ENCODE results near the gene BTBD6. TPM values are rescaled to one million over a fixed set of nuclear protein-coding genes. Genes with fewer than 3 reads are reported as not detected.

Gene BTBD6
- total and polyA plus RNA-seq, 9 of the 15 experiments (the other 6 are each of a cell fraction or from before 2014, with no cell fraction given): not detected

- Histone ChIP-seq H3K4me3 (no peak overlapping the region), H3K9me3 (replicated peaks; ENCODE audit: control insufficient read depth, insufficient read depth, low read depth, low read length) (no peaks in the 10 kb centered on the region), H3K9ac (ENCODE audit: insufficient read depth in 1 of 2, low read depth in 2 of 2, low read length in 2 of 2) (0 out of 4 replicates have a peak overlapping the region, but pooled peaks of 1 of the 2 experiments have one; percentile 9), H3K9me1 (ENCODE audit: control insufficient read depth, insufficient read depth, low read length) (no peaks in the 10 kb centered on the region), H2AFZ (ENCODE audit: low read depth, low read length) (no peak overlapping the region), H4K20me1 (replicated peaks; ENCODE audit: control insufficient read depth, insufficient read depth, low read length) (peaks cover 12% of the 10 kb centered on the region; the same call in 1 of the 2 replicates), H3K4me1 (replicated peaks in 1 of 2; ENCODE audit: control insufficient read depth in 2 of 2, insufficient read depth in 2 of 2, low read length in 2 of 2) (peaks cover 6 to 76% of the 10 kb centered on the region in 2 experiments; a peak in 3 of 5 replicates), H3K79me2 (ENCODE audit: control insufficient read depth, insufficient read depth, low read length) (no peaks in the 10 kb centered on the region), H3K27ac (ENCODE audit: extremely low read depth, low read depth, low read length) (no peak overlapping the region), H3K36me3 (ENCODE audit: control insufficient read depth, insufficient read depth, low read length) (no peaks in the 10 kb centered on the region), H3K27me3 (ENCODE audit: control insufficient read depth in 2 of 2, insufficient read depth in 2 of 2, low read length in 2 of 2) (peaks cover 0 to 11% of the 10 kb centered on the region in 2 experiments; a peak in 2 of 5 replicates), H3K4me2 (ENCODE audit: insufficient read depth, low read length) (no peak overlapping the region)
- FAIRE-seq (no peak), DNase-seq (ENCODE audit: extremely low read depth in 1 of 4, low spot score in 3 of 4) (no peak), ATAC-seq (no peak)
- 39% methylated on average over 16 of the region's 16 CpGs for WGBS (ENCODE audit: insufficient coverage, low coverage, missing lambda C conversion rate)
- POLR2A ChIA-PET: no interaction called here
- CTCF ChIA-PET (ENCODE audit: low intra/inter-chr PET ratio): interaction anchor here (1.3 kb wide), 1 partner anchor 152 kb away, joined by 3 read pairs; no protein-coding TSS in a partner anchor
- intact Hi-C loops (cut with micrococcal nuclease): loop anchor here (5.0 kb wide), 1 partner anchor 82 kb away; no protein-coding TSS in a partner anchor
- TF ChIP-seq ZFX (CRISPR knock-in tag; IDR thresholded peaks at IDR 0.05): no peak
- TF ChIP-seq GTF2B (IDR thresholded peaks at IDR 0.05; ENCODE audit: extremely low read depth, insufficient read length): no peak
- no peak for TF ChIP-seq NFIX (CRISPR knock-in tag; IDR thresholded peaks at IDR 0.05; ENCODE audit: low read depth)
- no peak for TF ChIP-seq FOXM1 (IDR thresholded peaks at IDR 0.05; ENCODE audit: low read depth)
- TF ChIP-seq FOXM1 (CRISPR knock-in tag; IDR thresholded peaks at IDR 0.05; ENCODE audit: low read depth): no peak
- TF ChIP-seq PRMT5 (CRISPR knock-in tag; IDR thresholded peaks at IDR 0.05): no peak
- TF ChIP-seq SOX6 (IDR thresholded peaks at IDR 0.05): no peak
- no peak for TF ChIP-seq MTA3 (IDR thresholded peaks at IDR 0.05; ENCODE audit: borderline replicate concordance)
- no peak for TF ChIP-seq ARID2 (IDR thresholded peaks at IDR 0.05)
- no peak for TF ChIP-seq MYNN (IDR thresholded peaks at IDR 0.05)
- no peak for TF ChIP-seq MYNN (CRISPR knock-in tag; IDR thresholded peaks at IDR 0.05)
- no peak for TF ChIP-seq DMBX1 (CRISPR knock-in tag; IDR thresholded peaks at IDR 0.05; ENCODE audit: borderline replicate concordance)
- no peak for TF ChIP-seq ZNF232 (CRISPR knock-in tag; IDR thresholded peaks at IDR 0.05)
- no TSS peak for BruUV-seq (replicated peaks)
- in situ Hi-C loops (cut with MboI): loop anchor here (5.0 kb wide), 1 partner anchor 67 kb away; no protein-coding TSS in a partner anchor
These were observed 47.7 kb upstream of the BTBD6 start for GRCh38 chr14:105200641-105201040.
